Endothelial cell of umbilical vein (primary cell): ENCODE data around the gene DTNA.

Source experiments
- EZH2 ChIP-seq: IDR thresholded peaks from 2 replicates; pipeline ENCODE4 v1.6.1; 2012; ENCODE audit warnings: borderline replicate concordance, low read depth, mild to moderate bottlenecking, moderate library complexity, low read length, inconsistent platforms; ENCODE audit not compliant: severe bottlenecking
- FOS ChIP-seq: IDR thresholded peaks from 2 replicates; pipeline ENCODE4 v1.6.1; 2011; ENCODE audit warnings: mild to moderate bottlenecking, low read length, moderate library complexity, borderline replicate concordance; ENCODE audit not compliant: insufficient read depth
- GATA2 ChIP-seq: IDR thresholded peaks from 2 replicates; pipeline ENCODE4 v1.7.0; 2011; ENCODE audit warnings: low read depth, mild to moderate bottlenecking, moderate library complexity, mixed read lengths, low read length; ENCODE audit not compliant: insufficient read length, insufficient read depth
- MYC ChIP-seq: IDR thresholded peaks from one replicate; pipeline ENCODE4 v1.6.1; 2011; ENCODE audit warnings: mild to moderate bottlenecking, low read depth, low read length
- POLR2A ChIP-seq: IDR thresholded peaks from 2 replicates; pipeline ENCODE4 v1.6.1; 2012; ENCODE audit warnings: low read depth, mild to moderate bottlenecking, control low read depth, low read length
- POLR2AphosphoS5 ChIP-seq: IDR thresholded peaks from 2 replicates; pipeline ENCODE4 v1.6.1; 2012; ENCODE audit warnings: low read depth, mild to moderate bottlenecking, control low read depth, low read length, moderate library complexity; ENCODE audit not compliant: insufficient read depth
- TF ChIP-seq, protein P1 (sequence below), 2 donors: IDR thresholded peaks; 1 replicate in 1 of 2; 2 replicates in 1 of 2; pipeline ENCODE4 v1.5.1; 2011; ENCODE audit warnings: low read length in 2 of 2, mild to moderate bottlenecking in 2 of 2, moderate library complexity in 2 of 2, control low read depth in 1 of 2, inconsistent platforms in 1 of 2, low read depth in 1 of 2; ENCODE audit not compliant: insufficient read depth in 1 of 2; ENCODE audit errors: extremely low read depth in 1 of 2
- TF ChIP-seq, protein P2 (sequence below): IDR thresholded peaks from 2 replicates; pipeline ENCODE4 v1.6.1; 2011; ENCODE audit not compliant: insufficient read depth, insufficient read length

DNA sequence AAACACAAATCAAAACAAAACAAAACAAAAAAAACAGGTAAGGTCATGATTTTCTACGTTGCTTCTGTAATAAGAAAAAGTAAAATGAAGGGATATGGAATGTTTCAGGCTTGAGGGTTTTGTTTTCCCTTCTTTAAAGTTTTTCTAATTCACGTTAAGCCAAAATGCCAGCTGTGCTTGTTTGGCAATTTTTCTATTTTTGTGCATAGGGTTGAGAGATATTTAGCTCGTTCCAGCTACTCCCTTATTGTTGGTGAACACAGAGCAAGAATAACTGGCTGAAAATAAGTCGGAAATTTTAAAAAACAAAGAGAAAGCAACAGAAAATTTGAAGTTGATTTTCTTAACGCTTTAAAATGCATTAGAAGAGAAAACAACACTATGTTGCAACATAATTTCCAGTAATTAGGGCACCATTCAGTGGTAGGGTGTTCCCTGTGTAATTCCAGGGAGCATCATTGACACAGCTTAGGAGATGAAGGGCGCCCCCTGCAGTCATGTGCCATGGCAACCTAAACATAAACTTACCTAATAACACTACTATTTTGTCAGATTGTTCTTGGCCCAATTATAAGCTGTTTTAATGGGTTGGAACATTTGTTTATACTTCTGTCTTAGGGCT, 99.5 kb downstream of the DTNA start:
- TF ChIP-seq, protein P1, sequence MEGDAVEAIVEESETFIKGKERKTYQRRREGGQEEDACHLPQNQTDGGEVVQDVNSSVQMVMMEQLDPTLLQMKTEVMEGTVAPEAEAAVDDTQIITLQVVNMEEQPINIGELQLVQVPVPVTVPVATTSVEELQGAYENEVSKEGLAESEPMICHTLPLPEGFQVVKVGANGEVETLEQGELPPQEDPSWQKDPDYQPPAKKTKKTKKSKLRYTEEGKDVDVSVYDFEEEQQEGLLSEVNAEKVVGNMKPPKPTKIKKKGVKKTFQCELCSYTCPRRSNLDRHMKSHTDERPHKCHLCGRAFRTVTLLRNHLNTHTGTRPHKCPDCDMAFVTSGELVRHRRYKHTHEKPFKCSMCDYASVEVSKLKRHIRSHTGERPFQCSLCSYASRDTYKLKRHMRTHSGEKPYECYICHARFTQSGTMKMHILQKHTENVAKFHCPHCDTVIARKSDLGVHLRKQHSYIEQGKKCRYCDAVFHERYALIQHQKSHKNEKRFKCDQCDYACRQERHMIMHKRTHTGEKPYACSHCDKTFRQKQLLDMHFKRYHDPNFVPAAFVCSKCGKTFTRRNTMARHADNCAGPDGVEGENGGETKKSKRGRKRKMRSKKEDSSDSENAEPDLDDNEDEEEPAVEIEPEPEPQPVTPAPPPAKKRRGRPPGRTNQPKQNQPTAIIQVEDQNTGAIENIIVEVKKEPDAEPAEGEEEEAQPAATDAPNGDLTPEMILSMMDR (IDR thresholded peaks at IDR 0.05; ENCODE audit: extremely low read depth in 1 of 2, insufficient read depth in 1 of 2, low read depth in 1 of 2, low read length in 2 of 2): peak; percentile 36 to 45
- TF ChIP-seq FOS: no peak
- TF ChIP-seq, protein P2, sequence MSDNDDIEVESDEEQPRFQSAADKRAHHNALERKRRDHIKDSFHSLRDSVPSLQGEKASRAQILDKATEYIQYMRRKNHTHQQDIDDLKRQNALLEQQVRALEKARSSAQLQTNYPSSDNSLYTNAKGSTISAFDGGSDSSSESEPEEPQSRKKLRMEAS: no peak
- no peak for TF ChIP-seq EZH2
- TF ChIP-seq POLR2AphosphoS5: no peak
- TF ChIP-seq POLR2A: no peak
- TF ChIP-seq GATA2: no peak
- no peak for TF ChIP-seq MYC
